GM12872 (cell line): Measurements from ENCODE around the gene SPEN.

Experiments used
- CTCF ChIP-seq: IDR thresholded peaks from 3 replicates; pipeline ENCODE4 v1.5.1; 2011; ENCODE audit warnings: low read depth, mild to moderate bottlenecking, low read length, moderate library complexity; ENCODE audit not compliant: insufficient read depth

SPEN gene

DNA sequence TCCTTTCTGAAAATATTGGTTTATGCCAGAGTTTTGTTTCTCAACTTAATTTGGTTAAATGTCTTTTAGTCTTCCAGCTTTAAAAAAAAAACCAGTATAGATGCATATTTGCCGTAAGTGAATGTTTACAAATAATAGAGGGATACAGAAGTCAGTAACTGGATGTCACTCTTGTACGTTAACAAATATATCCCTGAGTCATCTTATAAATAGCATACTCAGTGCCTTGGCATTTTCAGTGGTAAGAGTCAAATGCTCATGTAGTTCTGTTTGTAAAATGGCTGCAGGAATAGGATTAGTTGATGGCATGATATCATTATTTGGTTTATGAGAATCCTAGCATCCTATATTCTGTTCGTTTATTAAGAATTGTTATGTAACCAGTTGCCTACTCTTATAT is 55.4 kb downstream of the SPEN start:
- no peak for TF ChIP-seq CTCF

DNA sequence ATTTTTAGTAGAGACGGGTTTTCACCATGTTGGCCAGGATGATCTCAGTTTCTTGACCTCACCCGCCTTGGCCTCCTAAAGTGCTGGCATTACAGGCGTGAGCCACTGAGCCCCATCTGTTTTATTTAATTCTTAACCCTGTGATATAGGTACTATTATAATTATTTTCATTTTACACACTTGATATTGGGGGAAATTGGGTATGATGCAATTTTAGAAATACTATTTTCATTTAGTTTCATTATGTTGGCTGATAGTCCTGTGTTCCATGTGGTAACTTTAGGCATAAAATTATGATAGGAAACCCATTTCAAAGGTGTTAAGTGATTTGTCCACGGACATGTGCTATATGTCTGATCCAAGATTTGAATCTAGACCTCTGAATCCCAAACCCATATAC is 61.1 kb downstream of the SPEN start:
- no peak for TF ChIP-seq CTCF

GRCh38 chr1:15911141-15911540 is 63.6 kb downstream of the SPEN start:
- no peak for TF ChIP-seq CTCF

DNA sequence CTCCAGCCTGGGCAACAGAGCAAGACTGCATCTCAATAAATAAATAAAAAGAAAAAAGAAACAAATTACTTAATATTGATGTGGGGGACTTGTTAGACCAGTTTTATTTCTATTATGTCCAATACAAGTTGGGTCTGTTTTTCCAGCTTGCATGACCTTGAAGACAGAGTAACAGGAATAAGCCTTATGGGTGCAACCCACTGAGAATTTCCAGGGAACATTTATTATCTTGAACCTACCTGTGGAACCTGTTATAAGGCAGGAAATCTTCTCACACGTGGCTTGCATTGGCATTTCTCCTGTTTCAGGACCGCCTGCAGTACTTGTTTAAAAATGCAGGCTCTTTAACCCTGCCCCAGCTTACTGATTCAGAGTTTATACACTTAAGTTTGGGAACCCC is 64.4 kb downstream of the SPEN start:
- TF ChIP-seq CTCF, result no peak

- no peak for TF ChIP-seq CTCF
Measured at GRCh38 chr1:15915991-15916390, 68.5 kb downstream of the SPEN start.

- no peak for TF ChIP-seq CTCF
Measured at GRCh38 chr1:15916417-15916816, 68.9 kb downstream of the SPEN start.

GRCh38 chr1:15916916-15917315 is 69.4 kb downstream of the SPEN start:
- no peak for TF ChIP-seq CTCF
